ENCODE data around the gene HSFX3.
"Not testable (repeated sequence)": the region's sequence is repeated elsewhere in the genome, so short reads cannot be mapped to it uniquely, and the experiment has no call there.

Gene HSFX3

DNA sequence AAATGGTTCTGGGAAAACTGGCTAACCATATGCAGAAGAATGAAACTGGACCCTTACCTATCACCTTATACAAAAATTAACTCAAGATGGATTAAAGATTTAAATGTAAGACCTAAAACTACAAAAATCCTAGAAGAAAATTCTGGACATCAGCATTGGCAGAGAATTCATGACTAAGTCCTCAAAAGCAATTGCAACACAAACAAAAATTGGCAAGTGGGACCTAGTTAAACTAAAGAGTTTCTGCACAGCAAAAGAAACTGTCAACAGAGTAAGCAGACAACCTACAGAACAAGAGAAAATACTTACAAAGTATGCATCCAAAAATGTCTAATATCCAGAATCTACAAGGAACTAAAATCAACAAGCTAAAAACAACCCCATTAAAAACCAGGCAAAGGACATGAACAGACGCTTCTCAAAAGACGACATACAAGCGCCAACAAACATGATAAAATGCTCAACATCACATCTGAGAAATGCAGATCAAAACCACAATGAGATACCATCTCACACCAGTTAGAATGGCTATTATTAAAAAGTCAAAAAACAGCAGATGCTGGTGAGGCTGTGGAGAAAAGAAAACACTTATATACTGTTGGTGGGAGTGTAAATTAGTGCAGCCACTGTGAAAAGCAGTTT, 29.0 kb downstream of the HSFX3 start:
- not testable (repeated sequence) for H4K8ac ChIP-seq (ENCODE audit: low read depth, low read length); H3K79me2 ChIP-seq (ENCODE audit: control insufficient read depth, insufficient read depth, low read length); H3K56ac ChIP-seq (ENCODE audit: low read length); H3K79me1 ChIP-seq (ENCODE audit: low read length); H3K4me1 ChIP-seq (ENCODE audit: control insufficient read depth, low read depth, low read length); H2BK5ac ChIP-seq (ENCODE audit: low read length); H2BK120ac ChIP-seq (ENCODE audit: low read depth, low read length); H3K27ac ChIP-seq (ENCODE audit: low read depth, low read length); H2BK15ac ChIP-seq (replicated peaks; ENCODE audit: low read depth); H3K9ac ChIP-seq (ENCODE audit: low read length); H3K36me3 ChIP-seq (ENCODE audit: control insufficient read depth, insufficient read depth, low read length); DNase-seq; H3K4me3 ChIP-seq (ENCODE audit: low read length); H3K18ac ChIP-seq (ENCODE audit: low read length); H3K23ac ChIP-seq (ENCODE audit: low read length); H4K5ac ChIP-seq (ENCODE audit: low read length); H3K27me3 ChIP-seq (ENCODE audit: insufficient read depth, low read length, poor library complexity); H2AK5ac ChIP-seq (ENCODE audit: low read length); H3K4me2 ChIP-seq (ENCODE audit: low read length); H3K4ac ChIP-seq (ENCODE audit: low read depth, low read length)
- no CpG with 5 or more reads among the region's 3 CpGs for WGBS (ENCODE audit: extremely low coverage, insufficient coverage, low lambda C conversion rate)

DNA sequence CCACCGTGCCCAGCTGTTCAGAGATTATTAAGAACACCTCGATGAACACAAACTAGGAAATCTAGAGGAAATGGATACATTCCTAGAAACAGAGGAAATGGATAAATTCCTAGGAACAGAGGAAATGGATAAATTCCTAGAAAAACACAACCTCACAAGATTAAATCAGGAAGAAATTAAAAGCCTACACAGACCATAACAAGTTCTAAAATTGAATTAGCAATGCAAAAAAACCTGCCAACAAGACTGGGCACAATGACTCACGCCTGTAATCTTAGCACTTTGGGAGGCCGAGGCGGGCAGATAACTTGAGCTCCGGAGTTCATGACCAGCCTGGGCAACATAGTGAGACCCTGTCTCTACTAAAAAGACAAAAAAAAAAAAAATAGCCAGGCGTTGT, 31.5 kb downstream of the HSFX3 start:
- H3K56ac ChIP-seq (ENCODE audit: low read length) = no peak overlapping the region
- H2AK5ac ChIP-seq (ENCODE audit: low read length) = no peak overlapping the region
- no peak overlapping the region for H3K4ac ChIP-seq (ENCODE audit: low read depth, low read length)
- no peaks in the 10 kb centered on the region for H3K36me3 ChIP-seq (ENCODE audit: control insufficient read depth, insufficient read depth, low read length)
- no peak overlapping the region for H3K18ac ChIP-seq (ENCODE audit: low read length)
- no peak overlapping the region for H3K4me3 ChIP-seq (ENCODE audit: low read length)
- no peaks in the 10 kb centered on the region for H3K27me3 ChIP-seq (ENCODE audit: insufficient read depth, low read length, poor library complexity)
- H4K8ac ChIP-seq (ENCODE audit: low read depth, low read length) = no peak overlapping the region
- H2BK15ac ChIP-seq (replicated peaks; ENCODE audit: low read depth) = no peak overlapping the region
- no peak overlapping the region for H3K4me2 ChIP-seq (ENCODE audit: low read length)
- no peaks in the 10 kb centered on the region for H3K79me2 ChIP-seq (ENCODE audit: control insufficient read depth, insufficient read depth, low read length)
- no peak for DNase-seq
- H3K27ac ChIP-seq (ENCODE audit: low read depth, low read length) = no peak overlapping the region
- H2BK120ac ChIP-seq (ENCODE audit: low read depth, low read length) = no peak overlapping the region
- H3K79me1 ChIP-seq (ENCODE audit: low read length) = no peaks in the 10 kb centered on the region
- no CpG with 5 or more reads among the region's 7 CpGs for WGBS (ENCODE audit: extremely low coverage, insufficient coverage, low lambda C conversion rate)
- H2BK5ac ChIP-seq (ENCODE audit: low read length) = no peak overlapping the region
- no peak overlapping the region for H3K9ac ChIP-seq (ENCODE audit: low read length)
- H3K23ac ChIP-seq (ENCODE audit: low read length) = no peak overlapping the region
- H4K5ac ChIP-seq (ENCODE audit: low read length) = no peak overlapping the region
- no peaks in the 10 kb centered on the region for H3K4me1 ChIP-seq (ENCODE audit: control insufficient read depth, low read depth, low read length)

DNA sequence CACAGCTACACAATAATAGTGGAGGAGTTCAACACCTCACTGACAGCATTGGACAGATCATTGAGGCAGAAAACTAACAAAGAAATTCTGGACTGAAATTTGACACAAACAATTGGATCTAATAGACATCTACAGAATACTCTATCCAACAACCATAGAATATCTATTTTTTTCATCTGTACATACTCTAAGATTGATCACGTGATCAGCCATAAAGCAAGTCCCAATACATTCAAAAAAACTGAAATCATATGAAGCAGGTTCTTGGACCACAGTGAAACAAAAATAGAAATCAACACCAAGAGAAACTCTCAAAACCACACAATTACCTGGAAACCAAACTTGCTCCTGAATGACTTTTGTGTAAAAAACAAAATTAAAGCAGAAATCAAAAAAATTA, 32.4 kb downstream of the HSFX3 start:
- DNase-seq = no peak
- Histone ChIP-seq H3K4me2 (ENCODE audit: low read length) (no peak overlapping the region), H3K36me3 (ENCODE audit: control insufficient read depth, insufficient read depth, low read length) (no peaks in the 10 kb centered on the region), H3K23ac (ENCODE audit: low read length) (no peak overlapping the region), H2BK15ac (replicated peaks; ENCODE audit: low read depth) (no peak overlapping the region), H3K18ac (ENCODE audit: low read length) (no peak overlapping the region), H3K4me3 (ENCODE audit: low read length) (no peak overlapping the region), H3K4me1 (ENCODE audit: control insufficient read depth, low read depth, low read length) (no peaks in the 10 kb centered on the region), H3K27ac (ENCODE audit: low read depth, low read length) (no peak overlapping the region), H2BK5ac (ENCODE audit: low read length) (no peak overlapping the region), H4K8ac (ENCODE audit: low read depth, low read length) (no peak overlapping the region), H3K4ac (ENCODE audit: low read depth, low read length) (no peak overlapping the region), H3K79me2 (ENCODE audit: control insufficient read depth, insufficient read depth, low read length) (no peaks in the 10 kb centered on the region), H3K9ac (ENCODE audit: low read length) (no peak overlapping the region), H4K5ac (ENCODE audit: low read length) (no peak overlapping the region), H2AK5ac (ENCODE audit: low read length) (no peak overlapping the region), H3K27me3 (ENCODE audit: insufficient read depth, low read length, poor library complexity) (no peaks in the 10 kb centered on the region), H3K79me1 (ENCODE audit: low read length) (no peaks in the 10 kb centered on the region), H2BK120ac (ENCODE audit: low read depth, low read length) (no peak overlapping the region), H3K56ac (ENCODE audit: low read length) (no peak overlapping the region)
- WGBS (ENCODE audit: extremely low coverage, insufficient coverage, low lambda C conversion rate) = no CpG with 5 or more reads among the region's 1 CpG

DNA sequence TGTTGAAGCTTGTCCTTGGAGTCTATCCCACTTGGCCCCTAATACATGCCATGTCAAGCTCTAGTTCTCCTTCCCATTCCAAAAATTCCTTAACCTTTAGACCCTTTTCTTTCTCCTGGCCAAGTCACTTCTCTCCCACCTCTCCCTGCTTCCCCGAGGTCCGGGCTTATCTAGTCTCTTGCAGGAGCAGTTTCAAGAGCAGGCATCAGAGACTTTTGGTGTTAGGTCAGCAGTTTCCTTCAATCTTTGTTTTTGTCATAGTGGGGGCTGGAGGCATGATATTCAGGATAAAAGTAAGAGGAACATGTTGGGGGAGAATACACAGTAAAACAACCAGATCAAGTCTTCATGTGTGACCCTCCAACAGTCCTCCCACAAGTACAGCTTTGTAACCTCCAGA, 33.1 kb downstream of the HSFX3 start:
- H3K56ac ChIP-seq (ENCODE audit: low read length) = no peak overlapping the region
- H3K4me1 ChIP-seq (ENCODE audit: control insufficient read depth, low read depth, low read length) = no peaks in the 10 kb centered on the region
- H3K4ac ChIP-seq (ENCODE audit: low read depth, low read length) = no peak overlapping the region
- H4K8ac ChIP-seq (ENCODE audit: low read depth, low read length) = no peak overlapping the region
- no peaks in the 10 kb centered on the region for H3K79me1 ChIP-seq (ENCODE audit: low read length)
- no peak overlapping the region for H3K27ac ChIP-seq (ENCODE audit: low read depth, low read length)
- H2BK5ac ChIP-seq (ENCODE audit: low read length) = no peak overlapping the region
- H3K9ac ChIP-seq (ENCODE audit: low read length) = no peak overlapping the region
- no peaks in the 10 kb centered on the region for H3K36me3 ChIP-seq (ENCODE audit: control insufficient read depth, insufficient read depth, low read length)
- WGBS (ENCODE audit: extremely low coverage, insufficient coverage, low lambda C conversion rate) = no CpG with 5 or more reads among the region's 2 CpGs
- H3K4me3 ChIP-seq (ENCODE audit: low read length) = no peak overlapping the region
- H4K5ac ChIP-seq (ENCODE audit: low read length) = no peak overlapping the region
- no peaks in the 10 kb centered on the region for H3K27me3 ChIP-seq (ENCODE audit: insufficient read depth, low read length, poor library complexity)
- no peak overlapping the region for H2BK120ac ChIP-seq (ENCODE audit: low read depth, low read length)
- H3K4me2 ChIP-seq (ENCODE audit: low read length) = no peak overlapping the region
- no peak overlapping the region for H3K23ac ChIP-seq (ENCODE audit: low read length)
- H2AK5ac ChIP-seq (ENCODE audit: low read length) = no peak overlapping the region
- no peak overlapping the region for H3K18ac ChIP-seq (ENCODE audit: low read length)
- H3K79me2 ChIP-seq (ENCODE audit: control insufficient read depth, insufficient read depth, low read length) = no peaks in the 10 kb centered on the region
- H2BK15ac ChIP-seq (replicated peaks; ENCODE audit: low read depth) = no peak overlapping the region
- no peak for DNase-seq

DNA sequence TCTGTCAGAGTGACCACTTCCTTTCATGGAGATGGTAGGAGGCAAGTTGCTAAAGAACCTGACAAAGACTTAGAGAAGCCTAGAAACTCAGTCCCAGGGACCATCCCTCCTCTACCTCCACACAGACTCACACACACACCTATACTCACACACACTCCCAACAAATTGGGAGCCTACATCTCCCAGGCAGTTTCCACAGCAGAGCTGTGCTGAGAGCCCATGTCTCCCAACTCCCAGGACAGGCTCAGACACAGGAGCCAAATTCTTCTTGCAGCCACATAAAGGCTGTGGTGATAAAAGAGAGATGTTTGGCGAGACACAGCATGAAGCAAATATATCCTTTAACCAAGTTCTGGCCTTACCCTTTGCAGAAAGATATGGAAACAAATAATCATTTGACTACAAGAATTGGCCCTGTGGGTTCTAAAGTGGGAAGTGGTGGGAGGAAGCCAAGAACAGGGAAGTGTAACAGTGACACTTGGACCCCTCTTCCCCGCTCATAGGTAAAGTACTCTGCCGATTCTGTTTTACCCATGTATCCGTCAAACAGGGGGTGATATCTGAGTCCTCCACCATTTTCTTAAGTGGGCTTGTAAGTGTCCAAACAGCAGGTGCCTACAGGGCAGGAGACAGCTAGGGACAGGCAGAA, 33.6 kb downstream of the HSFX3 start:
- no peak overlapping the region for H3K4me3 ChIP-seq (ENCODE audit: low read length)

More for the DNA sequence above, 33.6 kb downstream of the HSFX3 start:
- DNase-seq = no peak
- Histone ChIP-seq H3K79me2 (ENCODE audit: control insufficient read depth, insufficient read depth, low read length) (no peaks in the 10 kb centered on the region), H3K56ac (ENCODE audit: low read length) (no peak overlapping the region), H4K5ac (ENCODE audit: low read length) (no peak overlapping the region), H3K4me2 (ENCODE audit: low read length) (no peak overlapping the region), H3K23ac (ENCODE audit: low read length) (no peak overlapping the region), H3K4me1 (ENCODE audit: control insufficient read depth, low read depth, low read length) (no peaks in the 10 kb centered on the region), H4K8ac (ENCODE audit: low read depth, low read length) (no peak overlapping the region), H3K4ac (ENCODE audit: low read depth, low read length) (no peak overlapping the region), H3K27me3 (ENCODE audit: insufficient read depth, low read length, poor library complexity) (no peaks in the 10 kb centered on the region), H3K18ac (ENCODE audit: low read length) (no peak overlapping the region), H2BK5ac (ENCODE audit: low read length) (no peak overlapping the region), H3K36me3 (ENCODE audit: control insufficient read depth, insufficient read depth, low read length) (no peaks in the 10 kb centered on the region), H2BK15ac (replicated peaks; ENCODE audit: low read depth) (no peak overlapping the region), H3K79me1 (ENCODE audit: low read length) (no peaks in the 10 kb centered on the region), H2AK5ac (ENCODE audit: low read length) (no peak overlapping the region), H3K27ac (ENCODE audit: low read depth, low read length) (no peak overlapping the region), H3K9ac (ENCODE audit: low read length) (no peak overlapping the region), H2BK120ac (ENCODE audit: low read depth, low read length) (no peak overlapping the region)
- no CpG with 5 or more reads among the region's 4 CpGs for WGBS (ENCODE audit: extremely low coverage, insufficient coverage, low lambda C conversion rate)

All from mesendoderm (in vitro differentiated cells).